CD4-positive, alpha-beta T cell (primary cell): ENCODE measurements around the gene ANKRD33B. TPM values are rescaled to one million over a fixed set of nuclear protein-coding genes. Genes with fewer than 3 reads are reported as not detected.

ENCODE experiments used
- ATAC-seq: fragments of 200-7000 bp; cut with Tn5 transposase; one replicate; pipeline ENCODE4 v1.10.0; 2022; ENCODE audit warnings: mild to moderate bottlenecking; ENCODE audit not compliant: poor library complexity
- CTCF ChIA-PET: fragments of 350-600 bp; sonication (Branson Sonifier 250); formaldehyde crosslinking; loops from one replicate; lab custom pipeline; 2021; ENCODE audit warnings: antibody characterized with exemption, inconsistent platforms; lab: Charles Lee
- POLR2A ChIA-PET: fragments of 350-600 bp; sonication (Branson Sonifier 250); formaldehyde crosslinking; loops from one replicate; lab custom pipeline; 2021; ENCODE audit warnings: antibody characterized with exemption, inconsistent platforms; lab: Charles Lee
- DNase-seq, 14 experiments: peaks; one replicate each; pipeline ENCODE4 v3.0.0-alpha.2; 2013 to 2020; ENCODE audit warnings: mixed read lengths in 2 of 14
- H3K27ac ChIP-seq, 2 donors: one replicate each; pipeline versions ENCODE4 v1.5.1 to v1.7.0; 2013; ENCODE audit warnings: low read length in 2 of 2, low read depth in 1 of 2, mild to moderate bottlenecking in 1 of 2
- H3K27me3 ChIP-seq, 2 experiments: 1 replicate in 1 of 2; 2 replicates in 1 of 2; pipeline versions ENCODE4 v1.6.1 to v1.7.0; 2013; ENCODE audit warnings: low read length in 2 of 2, control low read depth in 1 of 2, mild to moderate bottlenecking in 1 of 2, moderate library complexity in 1 of 2; ENCODE audit not compliant: insufficient read depth in 2 of 2, control insufficient read depth in 1 of 2
- H3K36me3 ChIP-seq: one replicate; pipeline ENCODE4 v1.6.1; 2013; ENCODE audit warnings: low read length, control low read depth; ENCODE audit not compliant: insufficient read depth
- H3K4me1 ChIP-seq: one replicate; pipeline ENCODE4 v1.6.1; 2013; ENCODE audit warnings: low read length, control low read depth; ENCODE audit not compliant: insufficient read depth
- H3K4me3 ChIP-seq: one replicate; pipeline ENCODE4 v1.5.1; 2013; ENCODE audit warnings: mild to moderate bottlenecking, low read length, moderate library complexity
- H3K9me3 ChIP-seq, 2 experiments: 1 replicate in 1 of 2; 2 replicates in 1 of 2; pipeline versions ENCODE4 v1.6.1 to v1.7.0; 2013; ENCODE audit warnings: low read length in 2 of 2, mild to moderate bottlenecking in 2 of 2, control low read depth in 1 of 2, moderate library complexity in 1 of 2; ENCODE audit not compliant: control insufficient read depth in 1 of 2, insufficient read depth in 1 of 2
- H3K27ac Mint-ChIP-seq: one replicate; pipeline ENCODE4 v1.8.0; 2020; ENCODE audit warnings: mixed read lengths
- H3K27me3 Mint-ChIP-seq: one replicate; pipeline ENCODE4 v1.8.0; 2021; ENCODE audit warnings: mixed read lengths
- H3K36me3 Mint-ChIP-seq: one replicate; pipeline ENCODE4 v1.8.0; 2021; ENCODE audit warnings: low read depth, mixed read lengths
- H3K4me1 Mint-ChIP-seq: one replicate; pipeline ENCODE4 v1.8.0; 2021; ENCODE audit warnings: low read depth, mixed read lengths
- H3K4me3 Mint-ChIP-seq: one replicate; pipeline ENCODE4 v1.8.0; 2020; ENCODE audit warnings: mild to moderate bottlenecking, mixed read lengths
- H3K9me3 Mint-ChIP-seq: one replicate; pipeline ENCODE4 v1.8.0; 2020; ENCODE audit warnings: mixed read lengths
- intact Hi-C, 2 experiments: fragments of 100-400 bp; cut with DNase I in 1 of 2; cut with micrococcal nuclease in 1 of 2; formaldehyde crosslinking; loops; one replicate each; pipeline versions ENCODE4 v1.15.1 to v1.9.0; 2023 to 2025; cut with DNase I, micrococcal nuclease
- total RNA-seq, 174 experiments: library from RNA in 2 of 174; stranded (reverse) in 2 of 174; gene quantifications; one replicate each; pipeline ENCODE4 v1.2.3 and lab custom pipeline; 2021 to 2026
- TF ChIP-seq, protein P1 (sequence below): fragments of 200-600 bp; IDR thresholded peaks from one replicate; pipeline ENCODE4 v1.8.0; 2022; ENCODE audit warnings: antibody characterized with exemption, mild to moderate bottlenecking

ANKRD33B gene
- total RNA-seq, 2 experiments from 2014 or later = 0.99 to 1.3 TPM

DNA sequence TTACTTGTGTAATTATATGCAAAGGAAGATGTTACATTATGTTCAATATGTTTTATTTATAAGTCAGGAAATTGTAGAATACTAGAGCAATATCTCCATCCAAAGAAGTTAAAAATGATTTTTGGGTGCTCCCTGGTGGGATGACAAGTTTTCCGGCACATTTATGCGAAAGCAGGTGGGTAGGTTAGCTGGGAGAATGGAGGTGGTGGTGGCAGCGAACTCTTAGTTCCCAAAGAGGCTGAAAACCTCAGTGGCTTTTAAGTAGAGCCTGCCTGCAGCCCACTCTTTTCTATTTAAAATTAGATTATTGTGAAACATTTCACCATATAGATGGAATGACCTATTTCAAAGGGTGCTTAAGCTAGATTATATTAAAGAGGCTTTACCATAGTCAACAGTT is 51.8 kb downstream of the ANKRD33B start:
- no peak overlapping the region for H3K27ac Mint-ChIP-seq

DNA sequence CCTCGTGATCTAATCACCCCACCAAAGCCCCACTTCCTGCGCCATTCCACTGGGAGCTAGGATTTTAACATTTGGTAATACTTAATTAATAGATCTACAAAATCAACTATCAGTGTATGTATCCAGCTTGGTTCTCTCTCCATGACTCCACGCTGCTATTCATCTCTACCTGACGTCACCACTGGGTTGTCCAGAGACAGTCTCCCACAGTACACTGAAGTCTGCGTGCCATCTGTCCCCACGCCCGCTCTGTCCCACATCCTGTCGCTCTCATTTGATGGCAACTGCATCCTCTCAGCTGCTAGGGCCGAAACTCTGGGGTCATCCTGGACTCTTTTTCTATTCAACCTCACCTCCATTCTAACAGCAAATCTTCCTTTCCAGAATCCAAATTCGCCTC is 53.2 kb downstream of the ANKRD33B start:
- Histone ChIP-seq H3K9me3 (peaks cover 0 to 5% of the 10 kb centered on the region in 2 experiments), H3K27ac (no peak overlapping the region), H3K36me3 (no peaks in the 10 kb centered on the region), H3K27me3 (no peaks in the 10 kb centered on the region), H3K4me1 (no peaks in the 10 kb centered on the region), H3K4me3 (no peak overlapping the region)
- no peaks in the 10 kb centered on the region for H3K4me1 Mint-ChIP-seq
- H3K27ac Mint-ChIP-seq = no peak overlapping the region
- H3K36me3 Mint-ChIP-seq = no peaks in the 10 kb centered on the region
- TF ChIP-seq, protein P1, sequence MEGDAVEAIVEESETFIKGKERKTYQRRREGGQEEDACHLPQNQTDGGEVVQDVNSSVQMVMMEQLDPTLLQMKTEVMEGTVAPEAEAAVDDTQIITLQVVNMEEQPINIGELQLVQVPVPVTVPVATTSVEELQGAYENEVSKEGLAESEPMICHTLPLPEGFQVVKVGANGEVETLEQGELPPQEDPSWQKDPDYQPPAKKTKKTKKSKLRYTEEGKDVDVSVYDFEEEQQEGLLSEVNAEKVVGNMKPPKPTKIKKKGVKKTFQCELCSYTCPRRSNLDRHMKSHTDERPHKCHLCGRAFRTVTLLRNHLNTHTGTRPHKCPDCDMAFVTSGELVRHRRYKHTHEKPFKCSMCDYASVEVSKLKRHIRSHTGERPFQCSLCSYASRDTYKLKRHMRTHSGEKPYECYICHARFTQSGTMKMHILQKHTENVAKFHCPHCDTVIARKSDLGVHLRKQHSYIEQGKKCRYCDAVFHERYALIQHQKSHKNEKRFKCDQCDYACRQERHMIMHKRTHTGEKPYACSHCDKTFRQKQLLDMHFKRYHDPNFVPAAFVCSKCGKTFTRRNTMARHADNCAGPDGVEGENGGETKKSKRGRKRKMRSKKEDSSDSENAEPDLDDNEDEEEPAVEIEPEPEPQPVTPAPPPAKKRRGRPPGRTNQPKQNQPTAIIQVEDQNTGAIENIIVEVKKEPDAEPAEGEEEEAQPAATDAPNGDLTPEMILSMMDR = no peak
- H3K9me3 Mint-ChIP-seq = no peaks in the 10 kb centered on the region
- no peak for DNase-seq
- ChIA-PET CTCF (no interaction called here), POLR2A (no interaction called here)
- H3K27me3 Mint-ChIP-seq = no peaks in the 10 kb centered on the region
- intact Hi-C loops = no loop called here
- no peak overlapping the region for H3K4me3 Mint-ChIP-seq
- no peak for ATAC-seq

More for the DNA sequence above, 51.8 kb downstream of the ANKRD33B start:
- Histone ChIP-seq H3K36me3 (no peaks in the 10 kb centered on the region), H3K9me3 (no peaks in the 10 kb centered on the region), H3K4me1 (no peaks in the 10 kb centered on the region), H3K4me3 (no peak overlapping the region), H3K27ac (no peak overlapping the region), H3K27me3 (no peaks in the 10 kb centered on the region)
- CTCF ChIA-PET = no interaction called here
- Mint-ChIP-seq H3K36me3 (no peaks in the 10 kb centered on the region), H3K9me3 (no peaks in the 10 kb centered on the region), H3K4me1 (no peaks in the 10 kb centered on the region), H3K27me3 (no peaks in the 10 kb centered on the region), H3K4me3 (no peak overlapping the region)
- POLR2A ChIA-PET = no interaction called here
- ATAC-seq = no peak
- intact Hi-C loops = no loop called here
- DNase-seq = no peak
- TF ChIP-seq, protein P1 = no peak

DNA sequence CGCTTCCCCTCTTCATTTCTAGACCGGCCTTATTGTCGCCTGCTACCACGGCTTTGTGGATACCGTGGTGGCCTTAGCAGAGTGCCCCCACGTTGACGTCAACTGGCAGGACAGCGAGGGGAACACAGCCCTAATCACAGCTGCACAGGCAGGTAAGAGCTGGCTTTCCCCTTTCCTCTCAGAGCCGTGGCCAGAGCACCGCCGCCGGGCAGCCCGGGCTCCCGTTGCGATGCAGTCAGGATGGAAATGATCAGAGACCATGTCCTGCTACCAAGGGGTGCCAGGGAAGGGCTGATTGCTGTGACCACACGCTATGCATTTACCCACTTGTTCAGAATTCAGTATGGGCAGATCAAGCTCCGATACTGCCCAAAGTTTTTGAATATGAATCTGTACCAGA is 54.4 kb downstream of the ANKRD33B start:
- peaks cover 0 to 5% of the 10 kb centered on the region in 2 experiments for H3K9me3 ChIP-seq
- no peaks in the 10 kb centered on the region for H3K27me3 ChIP-seq
- Mint-ChIP-seq H3K36me3 (no peaks in the 10 kb centered on the region), H3K27ac (no peak overlapping the region), H3K27me3 (no peaks in the 10 kb centered on the region), H3K9me3 (no peaks in the 10 kb centered on the region), H3K4me3 (no peak overlapping the region), H3K4me1 (no peaks in the 10 kb centered on the region)
- no peak overlapping the region for H3K27ac ChIP-seq
- no peaks in the 10 kb centered on the region for H3K36me3 ChIP-seq
- DNase-seq (no peak), ATAC-seq (no peak)
- no peaks in the 10 kb centered on the region for H3K4me1 ChIP-seq
- intact Hi-C loops = no loop called here
- TF ChIP-seq, protein P1 = no peak
- ChIA-PET POLR2A (no interaction called here), CTCF (no interaction called here)
- no peak overlapping the region for H3K4me3 ChIP-seq
